ENCODE data around the gene TACC2.
"Not testable (repeated sequence)": the region's sequence is repeated elsewhere in the genome, so short reads cannot be mapped to it uniquely, and the experiment has no call there.

TACC2 gene

DNA sequence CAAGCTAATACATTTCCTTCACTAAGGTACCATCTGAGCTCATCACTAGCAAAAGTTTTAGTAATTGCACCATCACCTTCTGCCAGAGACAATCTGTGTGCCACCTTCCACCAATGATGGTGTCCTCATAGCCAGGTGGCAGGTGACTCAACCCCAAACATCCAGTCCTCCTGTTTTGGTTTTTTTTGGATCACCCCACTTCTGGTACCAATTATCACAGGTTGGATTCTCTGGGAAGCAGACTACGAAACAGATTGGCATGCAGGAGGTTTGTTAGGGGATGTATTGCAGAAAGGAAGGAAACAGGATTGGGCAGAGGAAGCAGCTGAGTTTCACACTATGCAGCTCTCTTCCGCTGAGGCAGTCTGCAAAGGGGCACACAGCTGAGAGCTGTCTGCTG, 4.5 kb upstream of the TACC2 start:
- DNase-seq: no peak

GRCh38 chr10:121990015-121990677, 1.2 kb downstream of the TACC2 start:
- DNase-seq: no peak

- DNase-seq: not testable (repeated sequence)
Measured at GRCh38 chr10:121991727-121992126, 2.8 kb downstream of the TACC2 start.

DNA sequence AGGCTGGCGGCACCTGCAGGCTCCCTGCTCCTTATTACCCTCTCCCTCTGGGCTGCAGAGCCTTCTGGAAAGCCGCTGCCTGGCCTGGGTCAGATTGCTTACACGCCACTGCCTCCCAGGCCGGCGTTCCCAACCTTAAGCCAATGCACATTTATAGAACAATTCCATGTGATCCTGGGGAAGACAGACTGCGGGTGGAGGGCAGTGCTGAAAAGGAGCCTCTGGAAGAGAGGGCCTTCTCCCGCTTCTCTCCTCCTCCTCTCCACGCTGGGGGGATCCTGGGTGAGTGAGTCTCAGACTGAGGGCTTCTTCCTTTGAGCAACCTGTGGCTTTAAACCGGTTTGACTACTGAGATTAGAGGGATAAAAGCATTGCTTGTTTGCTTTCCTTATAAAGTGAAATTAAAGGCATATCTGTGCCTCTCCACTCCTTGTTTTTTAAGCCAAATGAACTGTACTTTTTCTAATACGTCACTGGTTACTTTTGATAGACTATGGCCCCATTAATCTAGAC, 5.5 kb downstream of the TACC2 start:
- DNase-seq: no peak

DNA sequence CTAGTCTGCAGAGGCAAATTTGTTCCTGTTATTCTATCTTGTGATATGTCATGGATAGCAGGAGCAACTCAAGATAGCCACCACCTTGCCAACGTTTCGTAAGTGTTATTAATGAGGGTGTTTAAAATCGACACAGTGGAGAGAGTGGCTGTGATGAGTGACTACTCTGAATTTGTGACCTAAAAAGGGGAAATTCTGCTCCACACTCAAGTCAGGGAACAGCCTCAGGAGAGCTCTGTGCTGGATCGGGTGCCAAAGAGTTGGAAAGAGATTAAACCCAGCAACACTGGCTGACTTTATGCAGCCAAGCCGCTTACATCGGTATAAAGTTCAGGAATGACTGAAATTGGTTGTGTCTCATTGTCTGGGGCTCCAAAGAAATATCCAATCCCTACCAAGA, 9.5 kb downstream of the TACC2 start:
- DNase-seq: no peak

DNA sequence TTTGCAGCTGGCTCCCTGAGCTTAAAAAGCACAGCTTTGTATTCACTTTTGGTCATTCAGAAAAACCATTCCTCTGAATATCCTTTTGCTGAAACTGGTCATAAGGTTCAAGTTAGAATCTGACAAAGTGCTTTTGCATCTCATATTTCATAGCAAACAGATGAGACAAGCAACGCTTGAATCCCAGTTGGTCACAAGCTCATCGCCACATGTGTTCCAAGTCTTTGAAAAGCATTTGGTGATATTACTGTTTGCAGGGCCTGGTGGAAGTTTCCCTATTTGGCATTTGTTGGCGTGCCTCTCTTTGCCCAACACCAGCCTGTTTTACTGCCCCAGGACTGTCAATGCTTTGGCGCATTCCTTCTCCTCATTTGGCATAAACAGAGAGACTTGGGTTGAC, 10.3 kb downstream of the TACC2 start:
- no peak for DNase-seq

GRCh38 chr10:122001698-122002097, 12.7 kb downstream of the TACC2 start:
- no peak for DNase-seq

- no peak for DNase-seq
Measured at GRCh38 chr10:122007415-122007814, 18.5 kb downstream of the TACC2 start.

DNA sequence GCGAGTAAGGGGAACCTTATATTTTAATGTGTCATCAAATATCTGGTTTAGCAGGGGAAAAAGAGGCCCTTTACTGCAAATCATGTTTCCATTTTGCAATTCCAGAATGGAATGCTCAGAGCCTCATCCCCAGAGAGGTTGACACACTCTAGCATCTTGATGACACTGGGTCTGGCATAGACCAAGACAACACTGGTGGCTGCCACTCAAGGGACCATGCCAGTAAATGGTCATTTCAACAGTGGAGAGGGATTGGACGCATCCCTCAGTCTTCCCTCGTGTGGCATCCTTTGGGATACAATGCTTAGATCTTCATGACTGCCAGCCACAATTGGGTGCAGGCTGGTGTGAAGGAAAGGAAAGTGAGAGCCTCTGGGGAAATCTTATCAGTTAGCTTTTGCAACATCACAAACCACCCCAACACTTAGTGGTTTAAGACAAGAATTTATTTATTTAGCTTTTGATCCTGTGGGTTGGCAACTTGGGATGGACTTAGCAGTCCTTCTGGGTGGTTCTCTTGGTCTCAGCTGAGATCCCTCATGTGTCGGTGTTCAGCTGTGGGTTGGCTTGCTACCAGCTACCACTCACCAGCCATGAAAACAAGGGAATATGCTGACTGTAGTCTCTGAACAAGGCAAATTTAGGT, 21.6 kb downstream of the TACC2 start:
- no peak for DNase-seq

DNA sequence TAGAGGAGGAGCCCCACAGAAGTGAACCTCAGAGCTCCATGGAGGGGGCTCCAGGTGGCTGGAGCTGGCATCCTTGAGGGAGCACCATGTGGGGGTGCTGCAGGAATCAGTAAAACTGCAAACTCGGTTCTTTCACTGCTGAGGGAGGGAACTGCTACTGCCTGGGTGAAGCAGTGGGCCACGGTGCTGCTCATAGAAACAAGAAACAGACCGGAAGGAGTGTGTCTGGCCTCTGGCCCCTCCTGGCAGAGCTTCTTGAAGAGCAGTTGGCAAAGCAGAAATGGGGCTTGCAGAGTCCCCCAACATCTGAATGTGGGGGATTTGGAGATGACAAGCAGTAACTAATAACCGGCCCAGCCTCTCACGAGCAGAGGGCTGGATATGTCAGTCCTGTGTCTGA, 23.8 kb downstream of the TACC2 start:
- DNase-seq: no peak

- no peak for DNase-seq
Measured at GRCh38 chr10:122013311-122013780, 24.4 kb downstream of the TACC2 start.

- no peak for DNase-seq
Measured at GRCh38 chr10:122014652-122015248, 25.8 kb downstream of the TACC2 start.

- not testable (repeated sequence) for DNase-seq
Measured at GRCh38 chr10:122017926-122018325, 29.0 kb downstream of the TACC2 start.

GRCh38 chr10:122018491-122018890, 29.5 kb downstream of the TACC2 start:
- no peak for DNase-seq

DNA sequence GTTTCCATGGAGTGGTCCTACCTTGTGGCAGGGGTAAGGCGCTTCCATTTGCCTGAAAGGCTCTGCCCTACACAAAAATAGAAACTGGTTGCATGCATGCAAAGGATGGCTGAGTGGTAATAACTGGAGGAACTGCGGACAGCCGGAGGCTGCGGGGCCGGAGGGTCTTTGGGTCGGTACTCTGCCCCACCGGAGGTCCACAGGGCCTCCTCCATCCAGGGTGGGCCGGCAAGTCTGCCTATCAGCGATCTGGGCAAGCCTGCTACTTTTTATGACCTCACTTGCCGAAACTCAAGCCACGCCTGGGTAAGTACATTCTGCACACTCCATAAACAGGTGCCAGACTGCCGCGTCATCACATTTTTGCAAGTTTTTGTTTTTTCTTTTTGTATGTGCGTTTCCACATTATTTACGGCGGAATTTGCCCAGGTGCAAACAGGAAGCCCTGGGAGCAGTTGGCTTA, 30.0 kb downstream of the TACC2 start:
- DNase-seq: no peak

DNA sequence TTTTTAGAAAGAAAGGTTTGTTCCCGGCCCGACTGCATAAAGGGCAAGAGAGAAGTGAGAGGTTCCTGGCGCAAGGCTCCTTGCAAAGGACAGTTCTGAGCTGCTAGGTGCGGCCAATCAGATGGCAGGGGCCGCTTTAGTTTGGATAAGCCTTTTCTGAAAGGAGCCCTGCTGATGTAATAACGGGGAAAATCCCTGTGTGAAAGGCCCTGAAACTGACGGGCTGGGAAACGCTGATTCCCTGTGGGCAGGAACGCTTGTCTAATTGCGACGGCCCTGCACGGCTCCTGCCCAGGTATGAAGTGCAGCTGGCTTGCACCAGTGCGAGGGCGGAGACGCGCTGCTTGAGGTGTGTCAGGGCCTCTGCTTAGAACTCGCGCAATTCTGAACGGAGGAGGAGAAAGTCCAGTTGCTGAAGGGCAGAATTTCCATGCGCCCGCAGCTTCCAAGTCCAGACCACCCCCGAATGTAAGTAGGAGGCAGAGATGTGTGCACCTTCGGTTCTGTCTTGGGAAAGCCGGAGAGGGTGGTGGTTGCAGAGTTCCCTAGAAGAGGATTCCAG, 30.5 kb downstream of the TACC2 start:
- DNase-seq: no peak

- no peak for DNase-seq
Measured at GRCh38 chr10:122020226-122020625, 31.3 kb downstream of the TACC2 start.

GRCh38 chr10:122021379-122021778, 32.4 kb downstream of the TACC2 start:
- DNase-seq: no peak

DNA sequence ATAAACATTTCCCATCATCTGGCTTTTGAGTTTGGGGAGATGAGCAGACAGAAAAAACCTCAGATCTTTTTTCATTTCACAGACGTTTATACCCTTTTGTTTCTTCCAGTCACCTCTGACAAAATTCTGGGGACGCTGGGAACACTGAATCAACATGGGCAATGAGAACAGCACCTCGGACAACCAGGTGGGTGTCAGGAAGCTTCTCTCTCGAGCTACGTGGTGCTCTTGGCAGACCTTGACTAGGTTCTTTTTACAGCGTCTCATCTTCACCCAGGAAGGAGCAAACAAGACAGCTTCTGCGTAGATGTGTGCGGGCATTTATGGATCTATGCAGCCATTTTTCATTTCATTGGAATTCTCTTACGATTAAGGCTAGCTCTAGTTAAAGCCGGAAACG, 32.9 kb downstream of the TACC2 start:
- DNase-seq: no peak

- DNase-seq: no peak
Measured at GRCh38 chr10:122022276-122022675, 33.3 kb downstream of the TACC2 start.

DNA sequence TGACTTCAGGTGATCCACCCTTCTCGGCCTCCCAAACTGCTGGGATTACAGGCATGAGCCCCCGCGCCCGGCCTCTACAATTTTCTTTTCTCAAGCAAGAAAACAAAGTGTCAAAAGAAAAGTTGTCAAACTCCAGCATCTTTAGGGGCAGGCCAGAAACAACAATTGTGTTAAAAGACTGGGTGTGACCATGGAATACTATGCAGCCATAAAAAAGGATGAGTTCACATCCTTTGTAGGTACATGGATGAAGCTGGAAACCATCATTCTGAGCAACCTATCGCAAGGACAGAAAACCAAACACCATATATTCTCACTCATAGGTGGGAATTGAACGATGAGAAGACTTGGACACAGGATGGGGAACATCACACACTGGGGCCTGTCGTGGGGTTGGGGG, 34.3 kb downstream of the TACC2 start:
- DNase-seq: not testable (repeated sequence)

- no peak for DNase-seq
Measured at GRCh38 chr10:122029499-122030199, 40.7 kb downstream of the TACC2 start.

GRCh38 chr10:122030200-122030552, 41.2 kb downstream of the TACC2 start:
- no peak for DNase-seq
